Prostate gland (tissue), 2 donors: ENCODE results near the gene PAQR7. TPM values are rescaled to one million over a fixed set of nuclear protein-coding genes. Genes with fewer than 3 reads are reported as not detected.

Source experiments
- DNase-seq: peaks from one replicate; pipeline ENCODE4 v3.0.0-alpha.2; 2019; ENCODE audit warnings: low spot score
- H3K27ac ChIP-seq, 2 donors: fragments of 200-600 bp; sonication (generic); 2 replicates each; pipeline ENCODE4 v1.5.1; 2017 to 2019
- H3K27me3 ChIP-seq: fragments of 200-600 bp; sonication (generic); replicated peaks from 2 replicates; pipeline ENCODE4 v1.5.1; 2019; ENCODE audit not compliant: insufficient read depth
- H3K36me3 ChIP-seq, 2 donors: fragments of 200-600 bp; sonication (generic); 1 replicate in 1 of 2; 2 replicates in 1 of 2; pipeline versions ENCODE4 v1.5.1 to v1.8.1; 2017 to 2019
- H3K4me1 ChIP-seq: fragments of 200-600 bp; sonication (generic); replicated peaks from 2 replicates; pipeline ENCODE4 v1.5.1; 2019
- H3K4me3 ChIP-seq, 2 donors: fragments of 200-600 bp; sonication (generic); 2 replicates each; pipeline ENCODE4 v1.5.1; 2017 to 2019
- H3K9me3 ChIP-seq: fragments of 200-600 bp; sonication (generic); 2 replicates; pipeline ENCODE4 v1.5.1; 2017
- POLR2A ChIP-seq: fragments of 450-650 bp; IDR thresholded peaks from one replicate; pipeline ENCODE4 v1.6.1; 2016; ENCODE audit warnings: antibody characterized with exemption, mild to moderate bottlenecking
- POLR2AphosphoS5 ChIP-seq: sonication (generic); formaldehyde crosslinking; IDR thresholded peaks from one replicate; pipeline ENCODE4 v1.6.1; 2017; ENCODE audit warnings: antibody characterized with exemption
- WGBS: methylation state at CpG from one replicate; pipeline ENCODE4 v1.1.5; 2018; 5-methylcytosine and 5-hydroxymethylcytosine counted together
- intact Hi-C: fragments of 100-400 bp; cut with DNase I; formaldehyde crosslinking; loops from one replicate; pipeline ENCODE4 v1.14.2; 2022
- total RNA-seq, 2 donors: library from RNA; depleted of rRNA; stranded (reverse); fragments of >200 nt; gene quantifications; one replicate each; pipeline ENCODE4 v1.1.0, GENCODE V29; 2016
- TF ChIP-seq, protein P1 (sequence below), 4 experiments: fragments of 200-600 bp in 2 of 4; fragments of 450-650 bp in 2 of 4; sonication (generic) in 2 of 4; IDR thresholded peaks; 1 replicate in 3 of 4; 2 replicates in 1 of 4; pipeline ENCODE4 v1.5.1; 2016 to 2019; ENCODE audit warnings: antibody characterized with exemption in 4 of 4, mild to moderate bottlenecking in 2 of 4, moderate library complexity in 2 of 4

The PAQR7 gene
- total RNA-seq, 2 donors from 2014 or later, result 7.8 to 74.0 TPM

DNA sequence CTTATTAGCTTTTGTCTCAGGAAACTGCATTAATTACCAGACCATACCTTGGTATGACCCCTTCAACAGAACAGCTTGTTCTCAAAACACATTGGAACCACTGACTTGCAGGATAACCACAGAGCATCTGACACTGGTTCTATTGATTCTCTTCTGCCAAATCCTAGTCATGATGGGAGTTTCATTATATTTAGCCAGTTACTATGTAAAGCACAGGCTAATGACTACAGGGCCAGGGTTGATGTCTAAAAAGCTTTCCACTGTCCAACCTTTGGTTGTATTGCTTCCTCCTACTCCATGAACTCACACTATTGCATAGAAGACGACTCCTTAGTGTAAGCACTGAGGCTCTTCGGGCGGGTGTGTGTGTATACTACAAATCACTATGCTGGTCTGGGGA is 27.0 kb upstream of the PAQR7 start:
- Histone ChIP-seq H3K9me3 (no peaks in the 10 kb centered on the region), H3K36me3 (no peaks in the 10 kb centered on the region), H3K4me1 (peaks cover 7% of the 10 kb centered on the region), H3K27ac (no peak overlapping the region), H3K4me3 (no peak overlapping the region), H3K27me3 (peaks cover 2% of the 10 kb centered on the region)
- no peak for DNase-seq
- WGBS, result 70% methylated on average over 3 of the region's 3 CpGs
- intact Hi-C loops, result no loop called here
- TF ChIP-seq POLR2A, result no peak
- TF ChIP-seq POLR2AphosphoS5, result no peak
- TF ChIP-seq, protein P1, sequence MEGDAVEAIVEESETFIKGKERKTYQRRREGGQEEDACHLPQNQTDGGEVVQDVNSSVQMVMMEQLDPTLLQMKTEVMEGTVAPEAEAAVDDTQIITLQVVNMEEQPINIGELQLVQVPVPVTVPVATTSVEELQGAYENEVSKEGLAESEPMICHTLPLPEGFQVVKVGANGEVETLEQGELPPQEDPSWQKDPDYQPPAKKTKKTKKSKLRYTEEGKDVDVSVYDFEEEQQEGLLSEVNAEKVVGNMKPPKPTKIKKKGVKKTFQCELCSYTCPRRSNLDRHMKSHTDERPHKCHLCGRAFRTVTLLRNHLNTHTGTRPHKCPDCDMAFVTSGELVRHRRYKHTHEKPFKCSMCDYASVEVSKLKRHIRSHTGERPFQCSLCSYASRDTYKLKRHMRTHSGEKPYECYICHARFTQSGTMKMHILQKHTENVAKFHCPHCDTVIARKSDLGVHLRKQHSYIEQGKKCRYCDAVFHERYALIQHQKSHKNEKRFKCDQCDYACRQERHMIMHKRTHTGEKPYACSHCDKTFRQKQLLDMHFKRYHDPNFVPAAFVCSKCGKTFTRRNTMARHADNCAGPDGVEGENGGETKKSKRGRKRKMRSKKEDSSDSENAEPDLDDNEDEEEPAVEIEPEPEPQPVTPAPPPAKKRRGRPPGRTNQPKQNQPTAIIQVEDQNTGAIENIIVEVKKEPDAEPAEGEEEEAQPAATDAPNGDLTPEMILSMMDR (IDR thresholded peaks at IDR 0.05), result no peak

DNA sequence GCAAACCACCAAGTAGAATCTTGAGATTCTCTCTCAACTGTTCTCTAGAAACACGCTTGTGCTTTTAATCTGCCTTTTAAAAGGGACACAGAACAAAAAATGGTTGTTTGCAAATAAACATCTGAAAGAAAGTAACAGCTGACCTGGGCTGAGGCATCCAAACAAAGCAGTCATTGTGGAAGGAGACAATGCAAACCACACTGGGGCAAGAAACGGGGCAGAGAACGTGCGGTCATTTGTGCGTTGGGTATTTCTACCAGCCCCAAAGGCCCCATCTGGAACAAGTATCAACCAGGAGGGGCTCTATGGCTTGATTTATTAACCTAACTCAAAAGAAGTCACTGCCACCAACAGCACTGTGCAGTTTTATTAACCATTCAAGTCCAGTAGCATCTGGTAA is 24.7 kb upstream of the PAQR7 start:
- no peaks in the 10 kb centered on the region for H3K36me3 ChIP-seq
- no peaks in the 10 kb centered on the region for H3K9me3 ChIP-seq
- 56% methylated on average over 5 of the region's 5 CpGs for WGBS
- TF ChIP-seq POLR2A (no peak), POLR2AphosphoS5 (no peak)
- TF ChIP-seq, protein P1 (IDR thresholded peaks at IDR 0.05), result no peak
- H3K27ac ChIP-seq, result no peak overlapping the region
- peaks cover 2% of the 10 kb centered on the region for H3K27me3 ChIP-seq
- no peak overlapping the region for H3K4me3 ChIP-seq
- peaks cover 4% of the 10 kb centered on the region for H3K4me1 ChIP-seq
- DNase-seq, result no peak
- intact Hi-C loops, result no loop called here

DNA sequence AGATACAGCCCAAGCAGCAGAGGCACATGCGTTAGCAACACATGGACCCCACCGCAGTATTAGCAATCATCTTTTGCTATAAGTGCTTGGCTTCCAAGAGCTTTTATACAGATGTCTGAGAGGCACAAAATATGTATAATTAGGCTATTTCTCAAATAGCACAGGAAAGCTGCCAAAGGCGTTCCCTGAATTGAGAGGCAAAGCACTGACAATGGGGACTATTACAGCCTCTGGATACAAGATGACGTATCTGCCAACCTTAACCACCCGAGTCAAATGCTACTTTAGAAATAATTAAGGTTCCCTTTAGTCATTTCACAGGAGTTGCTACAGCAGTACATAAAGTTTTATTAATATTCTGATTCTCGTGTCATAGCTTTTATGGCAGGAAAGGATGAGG is 24.3 kb upstream of the PAQR7 start:
- TF ChIP-seq, protein P1 (IDR thresholded peaks at IDR 0.05), result no peak
- TF ChIP-seq POLR2AphosphoS5, result no peak
- TF ChIP-seq POLR2A, result no peak
- Histone ChIP-seq H3K27me3 (peaks cover 2% of the 10 kb centered on the region), H3K4me1 (peaks cover under 1% of the 10 kb centered on the region), H3K4me3 (no peak overlapping the region), H3K9me3 (no peaks in the 10 kb centered on the region), H3K27ac (no peak overlapping the region), H3K36me3 (no peaks in the 10 kb centered on the region)
- 58% methylated on average over 6 of the region's 6 CpGs for WGBS
- DNase-seq, result no peak
- intact Hi-C loops, result no loop called here

DNA sequence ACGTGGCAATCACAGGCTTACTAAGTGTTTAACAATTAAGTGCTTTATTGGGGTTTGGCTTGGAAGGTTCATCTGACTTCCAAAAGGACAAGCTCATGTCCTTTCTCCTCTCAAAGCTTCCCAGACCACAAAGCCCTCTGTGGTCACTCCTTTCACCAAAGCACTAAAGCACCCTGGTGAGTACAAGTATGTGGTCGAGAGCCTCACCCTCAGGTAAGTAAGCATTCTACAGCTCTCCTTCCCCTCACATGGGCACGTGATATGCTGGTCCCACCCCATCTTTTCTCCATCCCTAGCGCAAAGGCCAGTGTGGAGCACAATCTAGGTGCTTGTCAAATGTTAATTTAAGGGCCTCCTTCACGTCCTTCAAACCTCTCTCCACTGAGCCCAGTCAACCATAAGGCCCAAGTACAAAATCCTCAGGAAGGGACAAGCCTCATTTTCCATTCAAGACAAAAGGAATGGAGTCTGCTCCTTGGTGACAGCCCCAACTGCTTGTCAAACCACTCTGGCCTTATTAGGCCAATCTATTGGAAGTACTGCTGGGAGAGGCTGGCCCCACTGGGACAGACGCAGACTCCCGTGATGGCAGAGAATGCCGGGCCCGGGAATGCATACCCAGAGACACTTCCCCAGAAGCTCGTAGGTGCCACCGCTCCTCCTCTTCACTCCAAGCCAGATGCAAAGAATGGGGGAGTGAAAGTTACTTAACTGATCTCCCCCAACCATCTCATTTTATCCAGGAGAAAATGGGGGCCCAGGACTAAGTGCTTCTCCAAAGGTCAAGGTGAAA is 22.9 kb upstream of the PAQR7 start:
- no peak for DNase-seq
- Histone ChIP-seq H3K36me3 (no peaks in the 10 kb centered on the region), H3K27ac (no peak overlapping the region), H3K27me3 (peaks cover 2% of the 10 kb centered on the region), H3K9me3 (no peaks in the 10 kb centered on the region), H3K4me1 (no peaks in the 10 kb centered on the region), H3K4me3 (no peak overlapping the region)
- intact Hi-C loops, result no loop called here
- TF ChIP-seq POLR2A, result no peak
- TF ChIP-seq POLR2AphosphoS5, result no peak
- TF ChIP-seq, protein P1 (IDR thresholded peaks at IDR 0.05), result no peak
- 69% methylated on average over 11 of the region's 11 CpGs for WGBS

DNA sequence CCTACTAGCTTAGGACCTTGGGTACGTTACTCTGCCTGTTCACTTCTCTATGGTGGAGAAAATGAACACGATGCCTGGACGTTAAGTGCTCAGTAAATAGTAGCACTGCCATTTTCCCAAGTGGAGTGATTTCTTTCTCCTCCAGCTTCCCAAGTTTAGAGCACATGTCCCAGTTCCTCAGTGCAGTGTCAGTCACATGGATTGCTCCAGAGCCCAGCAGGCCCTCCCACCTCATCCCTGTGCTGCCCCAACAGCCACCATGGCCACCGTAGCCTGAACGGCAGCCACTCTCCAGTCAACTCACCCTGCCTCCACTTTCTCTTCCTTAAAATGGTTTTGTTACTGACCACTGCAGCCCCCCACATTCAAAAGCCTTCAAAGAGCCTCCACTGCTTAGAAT is 22.2 kb upstream of the PAQR7 start:
- H3K27ac ChIP-seq, result no peak overlapping the region
- DNase-seq, result no peak
- H3K4me3 ChIP-seq, result no peak overlapping the region
- WGBS, result 81% methylated on average over 5 of the region's 5 CpGs
- TF ChIP-seq, protein P1 (IDR thresholded peaks at IDR 0.05), result no peak
- TF ChIP-seq POLR2AphosphoS5, result no peak
- TF ChIP-seq POLR2A, result no peak
- no peaks in the 10 kb centered on the region for H3K9me3 ChIP-seq
- intact Hi-C loops, result no loop called here
- peaks cover 2% of the 10 kb centered on the region for H3K27me3 ChIP-seq
- H3K4me1 ChIP-seq, result no peaks in the 10 kb centered on the region
- H3K36me3 ChIP-seq, result no peaks in the 10 kb centered on the region
